Breast epithelium (tissue), 3 donors: Measurements from ENCODE around the gene AKR1D1.

ENCODE experiments used
- CTCF ChIP-seq, 3 donors: fragments of 450-650 bp; IDR thresholded peaks; one replicate each; pipeline ENCODE4 v1.5.1; 2016 to 2017; ENCODE audit warnings: antibody characterized with exemption in 3 of 3, mild to moderate bottlenecking in 3 of 3, moderate library complexity in 3 of 3
- POLR2A ChIP-seq: fragments of 450-650 bp; IDR thresholded peaks from one replicate; pipeline ENCODE4 v1.6.1; 2016; ENCODE audit warnings: antibody characterized with exemption, mild to moderate bottlenecking, moderate library complexity

- TF ChIP-seq CTCF (IDR thresholded peaks at IDR 0.05), result no peak
- no peak for TF ChIP-seq POLR2A
Observed at GRCh38 chr7:138066954-138067394, 9.3 kb upstream of the AKR1D1 start.
